Endothelial cell (in vitro differentiated cells): ENCODE data around the gene ZNF638. TPM values are rescaled to one million over a fixed set of nuclear protein-coding genes. Genes with fewer than 3 reads are reported as not detected.

ENCODE experiments used
- DNase-seq: peaks from one replicate; pipeline ENCODE4 v3.0.0; 2021; ENCODE audit warnings: low spot score
- H3K27ac Mint-ChIP-seq: one replicate; pipeline ENCODE4 v1.8.0; 2021; ENCODE audit warnings: mixed read lengths, inconsistent platforms; ENCODE audit not compliant: unreplicated experiment
- H3K27me3 Mint-ChIP-seq: one replicate; pipeline ENCODE4 v1.8.0; 2021; ENCODE audit warnings: mild to moderate bottlenecking, moderate library complexity, mixed read lengths, inconsistent platforms; ENCODE audit not compliant: unreplicated experiment
- H3K36me3 Mint-ChIP-seq: one replicate; pipeline ENCODE4 v1.8.0; 2021; ENCODE audit warnings: mild to moderate bottlenecking, low read depth, mixed read lengths, inconsistent platforms; ENCODE audit not compliant: unreplicated experiment
- H3K4me1 Mint-ChIP-seq: one replicate; pipeline ENCODE4 v1.8.0; 2021; ENCODE audit warnings: mild to moderate bottlenecking, mixed read lengths, inconsistent platforms; ENCODE audit not compliant: unreplicated experiment
- H3K4me3 Mint-ChIP-seq: one replicate; pipeline ENCODE4 v1.8.0; 2021; ENCODE audit warnings: mild to moderate bottlenecking, mixed read lengths, inconsistent platforms; ENCODE audit not compliant: unreplicated experiment
- H3K9me3 Mint-ChIP-seq: one replicate; pipeline ENCODE4 v1.8.0; 2021; ENCODE audit warnings: mixed read lengths, inconsistent platforms; ENCODE audit not compliant: unreplicated experiment
- total RNA-seq: library from RNA; stranded (reverse); fragmentation: NEBNext Ultra II Directional; extraction: Animal tissue kit (Norgen Biotek cat#: 25700); gene quantifications from one replicate; pipeline ENCODE4 v1.2.1, GENCODE V29; 2021; ENCODE audit not compliant: unreplicated experiment
- TF ChIP-seq, protein P1 (sequence below): fragments of 200-600 bp; sonication (generic); IDR thresholded peaks from one replicate; pipeline ENCODE4 v1.5.0; 2021; ENCODE audit warnings: antibody characterized with exemption; ENCODE audit not compliant: unreplicated experiment

ZNF638 gene
- total RNA-seq, 1 donor from 2014 or later: 144 TPM

DNA sequence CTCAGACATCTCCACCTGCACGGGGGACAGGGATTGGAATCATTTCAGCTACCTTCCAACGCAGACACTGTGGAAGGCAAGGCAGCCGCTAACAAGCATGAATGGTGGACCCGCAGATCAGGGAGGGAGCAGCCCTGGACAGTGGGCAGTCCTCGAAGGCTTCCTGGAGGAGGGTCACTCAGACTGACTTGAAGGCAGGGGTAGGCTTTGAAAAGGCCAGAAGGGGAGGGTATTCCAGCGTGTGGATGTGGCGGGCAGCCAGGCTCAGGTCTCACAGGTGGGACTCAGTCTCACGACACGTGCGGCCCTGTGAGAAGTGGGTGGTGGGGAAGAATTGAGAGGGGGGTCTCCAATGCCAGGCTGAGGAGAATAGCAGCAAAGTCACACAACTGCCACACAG, 151.7 kb downstream of the ZNF638 start:
- peaks cover 85% of the 10 kb centered on the region for H3K4me1 Mint-ChIP-seq
- peak overlapping the region; percentile 42 for H3K4me3 Mint-ChIP-seq
- peaks cover 20% of the 10 kb centered on the region for H3K27me3 Mint-ChIP-seq
- H3K27ac Mint-ChIP-seq: no peak overlapping the region
- peaks cover 70% of the 10 kb centered on the region for H3K36me3 Mint-ChIP-seq
- DNase-seq: no peak
- no peaks in the 10 kb centered on the region for H3K9me3 Mint-ChIP-seq
- TF ChIP-seq, protein P1, sequence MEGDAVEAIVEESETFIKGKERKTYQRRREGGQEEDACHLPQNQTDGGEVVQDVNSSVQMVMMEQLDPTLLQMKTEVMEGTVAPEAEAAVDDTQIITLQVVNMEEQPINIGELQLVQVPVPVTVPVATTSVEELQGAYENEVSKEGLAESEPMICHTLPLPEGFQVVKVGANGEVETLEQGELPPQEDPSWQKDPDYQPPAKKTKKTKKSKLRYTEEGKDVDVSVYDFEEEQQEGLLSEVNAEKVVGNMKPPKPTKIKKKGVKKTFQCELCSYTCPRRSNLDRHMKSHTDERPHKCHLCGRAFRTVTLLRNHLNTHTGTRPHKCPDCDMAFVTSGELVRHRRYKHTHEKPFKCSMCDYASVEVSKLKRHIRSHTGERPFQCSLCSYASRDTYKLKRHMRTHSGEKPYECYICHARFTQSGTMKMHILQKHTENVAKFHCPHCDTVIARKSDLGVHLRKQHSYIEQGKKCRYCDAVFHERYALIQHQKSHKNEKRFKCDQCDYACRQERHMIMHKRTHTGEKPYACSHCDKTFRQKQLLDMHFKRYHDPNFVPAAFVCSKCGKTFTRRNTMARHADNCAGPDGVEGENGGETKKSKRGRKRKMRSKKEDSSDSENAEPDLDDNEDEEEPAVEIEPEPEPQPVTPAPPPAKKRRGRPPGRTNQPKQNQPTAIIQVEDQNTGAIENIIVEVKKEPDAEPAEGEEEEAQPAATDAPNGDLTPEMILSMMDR: no peak

DNA sequence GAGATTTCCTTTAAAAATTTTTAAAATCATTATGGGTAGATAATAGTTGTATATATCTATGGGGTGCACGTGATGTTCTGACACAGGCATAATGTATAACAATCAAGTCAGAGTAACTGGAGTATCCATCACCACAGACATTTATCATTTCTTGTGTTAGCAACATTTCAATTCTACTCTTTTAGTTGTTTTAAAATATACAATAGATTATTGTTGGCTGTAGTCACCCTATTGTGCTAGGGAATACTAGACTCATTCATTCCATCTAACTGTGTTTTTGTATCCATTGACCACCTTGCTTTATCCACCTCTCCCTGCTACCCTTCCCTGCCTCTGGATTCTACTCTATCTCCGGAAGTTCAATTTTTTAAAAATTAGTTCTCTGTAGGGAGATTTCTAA, 152.8 kb downstream of the ZNF638 start:
- peak overlapping the region; percentile 59 for H3K27ac Mint-ChIP-seq
- peaks cover 84% of the 10 kb centered on the region for H3K4me1 Mint-ChIP-seq
- no peak for DNase-seq

More for the DNA sequence above, 152.8 kb downstream of the ZNF638 start:
- peaks cover 76% of the 10 kb centered on the region for H3K36me3 Mint-ChIP-seq
- TF ChIP-seq, protein P1: no peak
- H3K9me3 Mint-ChIP-seq: no peaks in the 10 kb centered on the region
- peaks cover 18% of the 10 kb centered on the region for H3K27me3 Mint-ChIP-seq
- peak overlapping the region; percentile 65 for H3K4me3 Mint-ChIP-seq

Other genes starting within 250 kb of the ZNF638 start
- 4.6 TPM for gene MCEE, start 201.6 kb upstream of the ZNF638 start, total RNA-seq
- gene MPHOSPH10, start 201.1 kb upstream of the ZNF638 start, total RNA-seq: 24.7 TPM
- gene PAIP2B, start 104.7 kb upstream of the ZNF638 start, total RNA-seq: 2.9 TPM
- gene DYSF, start 121.8 kb downstream of the ZNF638 start, total RNA-seq: 566 TPM